CD14-positive monocyte (primary cell): ENCODE data around the gene TMOD1. TPM values are rescaled to one million over a fixed set of nuclear protein-coding genes. Genes with fewer than 3 reads are reported as not detected.
A peak's percentile ranks its signal among the peaks of the same experiment; 100 is the strongest.
"Not testable (repeated sequence)": the region's sequence is repeated elsewhere in the genome, so short reads cannot be mapped to it uniquely, and the experiment has no call there.

Source experiments
- DNase-seq, 3 donors: peaks; one replicate each; pipeline ENCODE4 v3.0.0-alpha.2; 2011 to 2022
- H2AFZ ChIP-seq: 2 replicates; pipeline ENCODE4 v1.6.0; 2012; ENCODE audit warnings: mild to moderate bottlenecking, low read depth, low read length, inconsistent platforms; ENCODE audit not compliant: insufficient read depth, poor library complexity, severe bottlenecking
- H3K27ac ChIP-seq, 2 donors: 1 replicate in 1 of 2; 2 replicates in 1 of 2; pipeline ENCODE4 v1.5.1; 2012 to 2013; ENCODE audit warnings: low read length in 2 of 2, control low read depth in 1 of 2, inconsistent platforms in 1 of 2, low read depth in 1 of 2, mild to moderate bottlenecking in 1 of 2
- H3K27me3 ChIP-seq, 2 donors: one replicate each; pipeline versions ENCODE4 v1.6.0 to v1.6.1; 2011 to 2013; ENCODE audit warnings: low read length in 2 of 2; ENCODE audit not compliant: control insufficient read depth in 2 of 2, insufficient read depth in 2 of 2
- H3K36me3 ChIP-seq, 2 donors: replicated peaks in 1 of 2; 1 replicate in 1 of 2; 2 replicates in 1 of 2; pipeline versions ENCODE4 v1.5.1 to v1.6.1; 2012 to 2013; ENCODE audit warnings: low read length in 2 of 2, control low read depth in 1 of 2, inconsistent platforms in 1 of 2, mild to moderate bottlenecking in 1 of 2; ENCODE audit not compliant: insufficient read depth in 2 of 2, control insufficient read depth in 1 of 2
- H3K4me1 ChIP-seq, 2 donors: 1 replicate in 1 of 2; 2 replicates in 1 of 2; pipeline versions ENCODE4 v1.5.1 to v1.6.1; 2012 to 2013; ENCODE audit warnings: low read length in 2 of 2, control low read depth in 1 of 2, inconsistent platforms in 1 of 2, mild to moderate bottlenecking in 1 of 2, moderate library complexity in 1 of 2; ENCODE audit not compliant: insufficient read depth in 2 of 2, control insufficient read depth in 1 of 2
- H3K4me2 ChIP-seq: replicated peaks from 2 replicates; pipeline ENCODE3; 2012; ENCODE audit warnings: low read length, moderate library complexity, mild to moderate bottlenecking; ENCODE audit not compliant: poor library complexity, severe bottlenecking; ENCODE audit errors: extremely low read depth
- H3K4me3 ChIP-seq, 3 experiments: fragments of 200-600 bp in 1 of 3; sonication (generic) in 1 of 3; replicated peaks in 1 of 3; 1 replicate in 2 of 3; 2 replicates in 1 of 3; pipeline ENCODE4 v1.5.1; 2011 to 2013; ENCODE audit warnings: low read length in 3 of 3, mild to moderate bottlenecking in 3 of 3, control low read depth in 2 of 3, low read depth in 2 of 3, inconsistent platforms in 1 of 3, moderate library complexity in 1 of 3
- H3K79me2 ChIP-seq: 2 replicates; pipeline ENCODE4 v1.6.0; 2012; ENCODE audit warnings: mild to moderate bottlenecking, control low read depth, inconsistent platforms, low read length, moderate library complexity; ENCODE audit not compliant: insufficient read depth
- H3K9ac ChIP-seq: 2 replicates; pipeline ENCODE4 v1.6.0; 2017; ENCODE audit warnings: low read length, mild to moderate bottlenecking; ENCODE audit not compliant: insufficient read depth, poor library complexity, severe bottlenecking
- H3K9me3 ChIP-seq, 2 donors: replicated peaks in 1 of 2; 1 replicate in 1 of 2; 2 replicates in 1 of 2; pipeline versions ENCODE4 v1.5.1 to v1.6.1; 2012 to 2013; ENCODE audit warnings: low read length in 2 of 2, control low read depth in 1 of 2; ENCODE audit not compliant: control insufficient read depth in 1 of 2, insufficient read depth in 1 of 2
- H4K20me1 ChIP-seq: 2 replicates; pipeline ENCODE4 v1.6.0; 2012; ENCODE audit warnings: mild to moderate bottlenecking, low read length, control low read depth, moderate library complexity; ENCODE audit not compliant: insufficient read depth
- H3K27ac Mint-ChIP-seq, 7 donors: one replicate each; pipeline ENCODE4 v1.8.0; 2020; ENCODE audit warnings: mild to moderate bottlenecking in 7 of 7, mixed read lengths in 7 of 7, moderate library complexity in 6 of 7, inconsistent platforms in 2 of 7
- H3K27me3 Mint-ChIP-seq, 3 donors: one replicate each; pipeline ENCODE4 v1.8.0; 2021 to 2022; ENCODE audit warnings: low read depth in 3 of 3, mild to moderate bottlenecking in 3 of 3, mixed read lengths in 3 of 3, moderate library complexity in 3 of 3, inconsistent platforms in 1 of 3
- H3K36me3 Mint-ChIP-seq, 2 donors: one replicate each; pipeline ENCODE4 v1.8.0; 2020; ENCODE audit warnings: mixed read lengths in 2 of 2, inconsistent platforms in 1 of 2, mild to moderate bottlenecking in 1 of 2
- H3K4me1 Mint-ChIP-seq: one replicate; pipeline ENCODE4 v1.8.0; 2020; ENCODE audit warnings: mild to moderate bottlenecking, mixed read lengths
- H3K4me3 Mint-ChIP-seq, 2 donors: one replicate each; pipeline ENCODE4 v1.8.0; 2020; ENCODE audit warnings: mild to moderate bottlenecking in 2 of 2, mixed read lengths in 2 of 2, moderate library complexity in 1 of 2
- H3K9me3 Mint-ChIP-seq, 7 donors: one replicate each; pipeline ENCODE4 v1.8.0; 2020 to 2022; ENCODE audit warnings: mixed read lengths in 7 of 7, mild to moderate bottlenecking in 6 of 7, moderate library complexity in 6 of 7, inconsistent platforms in 2 of 7
- CTCF ChIP-seq: fragments of 200-600 bp; IDR thresholded peaks from one replicate; pipeline ENCODE4 v1.8.0; 2022; ENCODE audit warnings: antibody characterized with exemption, mild to moderate bottlenecking
- WGBS: methylation state at CpG from one replicate; pipeline ENCODE4 v1.1.5; 2013; ENCODE audit warnings: missing lambda C conversion rate; ENCODE audit not compliant: insufficient coverage; 5-methylcytosine and 5-hydroxymethylcytosine counted together
- intact Hi-C, 2 donors: fragments of 100-400 bp; cut with micrococcal nuclease; formaldehyde crosslinking; loops; one replicate each; pipeline versions ENCODE4 v1.15.0 to v1.15.1; 2023
- polyA minus RNA-seq: library from RNA; depleted of rRNA, polyadenylated mRNA; stranded (reverse); fragments of >200 nt; gene quantifications from 2 replicates; pipeline ENCODE4 v1.2.3, GENCODE V29; 2012
- polyA plus RNA-seq, 3 donors: library from polyadenylated mRNA; depleted of rRNA in 1 of 3; unstranded in 2 of 3; stranded (reverse) in 1 of 3; fragments of 300-500 nt in 2 of 3; fragments of >200 nt in 1 of 3; fragmentation: Illumina TruSeq in 2 of 3; gene quantifications; 1 replicate in 2 of 3; 2 replicates in 1 of 3; pipeline ENCODE4 v1.2.3, GENCODE V29; 2012 to 2021
- total RNA-seq, 12 experiments: library from RNA in 1 of 12; stranded (reverse) in 1 of 12; fragments of 120-200 nt in 1 of 12; gene quantifications; one replicate each; pipeline ENCODE4 v1.2.4 and lab custom pipeline; 2013 to 2026; ENCODE audit warnings: mixed read lengths in 6 of 12, inconsistent platforms in 1 of 12

TMOD1 gene
- 0.60 TPM for total RNA-seq (2013)
- under 1 TPM; 0.09 to 0.81 (median 0.59) TPM for polyA plus RNA-seq
- 0.14 and 0.24 TPM in 2 replicates for polyA minus RNA-seq
- 0.31 to 2.4 (median 0.96) reads per million in 11 experiments for total RNA-seq (lab: John Stamatoyannopoulos, UW)

DNA sequence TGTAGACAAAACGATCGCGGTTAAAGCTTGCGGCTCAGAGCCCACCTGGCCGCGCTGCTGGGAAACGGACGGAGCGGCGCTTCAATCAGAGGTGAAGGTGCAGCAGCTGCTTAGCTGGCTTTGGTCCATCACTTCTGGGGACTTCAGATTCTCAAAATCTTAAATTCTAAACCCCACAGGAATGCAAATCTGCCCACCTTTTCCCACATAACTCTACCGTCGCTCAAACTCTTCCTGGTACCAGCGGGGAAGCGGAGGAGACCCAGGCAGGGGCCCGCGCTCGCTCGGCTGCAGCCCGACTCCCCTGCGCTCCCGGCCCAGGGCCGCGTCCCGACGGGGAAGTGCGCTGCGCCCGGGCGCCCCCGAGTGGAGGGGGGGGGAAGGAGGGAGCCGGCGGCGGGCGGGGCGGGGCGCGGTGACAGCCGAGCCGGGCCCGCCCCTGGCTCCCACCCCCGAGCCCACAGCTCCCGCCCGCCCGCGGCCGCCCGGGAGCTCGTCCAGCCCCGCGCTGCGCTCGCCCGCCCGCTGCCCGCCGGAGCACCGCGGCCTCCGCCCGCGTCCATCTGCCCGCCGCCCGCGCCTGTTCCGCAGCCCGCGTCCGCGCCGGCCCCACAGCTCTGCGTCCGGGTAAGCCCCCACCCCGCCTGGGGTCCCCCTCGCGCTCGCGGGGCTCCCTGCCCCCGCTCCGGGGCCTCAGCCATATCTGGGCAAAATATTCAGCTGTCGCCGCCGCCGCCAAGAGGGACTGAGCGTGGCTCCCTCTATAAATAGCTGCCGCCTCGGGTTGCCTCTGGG lies at the start of gene TMOD1:
TSS of gene TMOD1 (plus strand) at position 490 of the 795 bp plus-strand sequence. CDS start 22,523 bp downstream, outside the sequence.
- Histone ChIP-seq H3K27me3 (peaks cover 50 to 63% of the 10 kb centered on the region in 2 donors), H2AFZ (peak within 1 kb of the TSS; percentile 85), H3K4me2 (peak within 1 kb of the TSS; percentile 97), H3K9me3 (peaks cover 0 to 17% of the 10 kb centered on the region in 2 donors), H3K79me2 (no peaks in the 10 kb centered on the region), H4K20me1 (no peaks in the 10 kb centered on the region), H3K9ac (peak within 1 kb of the TSS; percentile 51), H3K27ac (no peak within 1 kb of the TSS), H3K4me3 (peak within 1 kb of the TSS; percentile 34 to 79 (median 61)), H3K4me1 (peaks cover 17 to 22% of the 10 kb centered on the region in 2 donors), H3K36me3 (peaks cover 7% of the 10 kb centered on the region in 2 donors)
- Mint-ChIP-seq H3K4me1 (peaks cover 22% of the 10 kb centered on the region), H3K4me3 (peak within 1 kb of the TSS; percentile 79 to 93), H3K9me3 (peaks cover 0 to 28% (median 21%) of the 10 kb centered on the region in 7 donors), H3K36me3 (peaks cover 19 to 21% of the 10 kb centered on the region in 2 donors), H3K27ac (peak within 1 kb of the TSS in 1 of 7 donors; percentile 48), H3K27me3 (peaks cover 60 to 65% (median 61%) of the 10 kb centered on the region in 3 donors)
- peak; percentile 24 for TF ChIP-seq CTCF
- DNase-seq: peak; percentile 29 to 53 (median 30)
- intact Hi-C loops: no loop called here
- under 1% methylated on average over 71 of the region's 87 CpGs for WGBS

GRCh38 chr9:97453573-97453972 lies 47.9 kb upstream of the TMOD1 start:
- H3K4me2 ChIP-seq, H3K9me3 ChIP-seq, DNase-seq, intact Hi-C loops, H2AFZ ChIP-seq, H4K20me1 ChIP-seq, H3K27me3 Mint-ChIP-seq, H3K9ac ChIP-seq, H3K4me3 ChIP-seq, H3K4me3 Mint-ChIP-seq, H3K27me3 ChIP-seq: not testable (repeated sequence)
- H3K4me1 ChIP-seq: peaks cover 12 to 13% of the 10 kb centered on the region in 2 donors
- peak overlapping the region in 1 of 2 donors; percentile 43 for H3K27ac ChIP-seq
- peaks cover 30% of the 10 kb centered on the region for H3K79me2 ChIP-seq
- Mint-ChIP-seq H3K36me3 (peaks cover 39 to 53% of the 10 kb centered on the region in 2 donors), H3K27ac (peak overlapping the region in 5 of 7 donors; percentile 3 to 79 (median 32)), H3K9me3 (peaks cover 0 to 16% (median 4%) of the 10 kb centered on the region in 7 donors), H3K4me1 (peaks cover 24% of the 10 kb centered on the region)
- peaks cover 10 to 31% of the 10 kb centered on the region in 2 donors for H3K36me3 ChIP-seq
- 8% methylated on average over 2 of the region's 3 CpGs for WGBS

DNA sequence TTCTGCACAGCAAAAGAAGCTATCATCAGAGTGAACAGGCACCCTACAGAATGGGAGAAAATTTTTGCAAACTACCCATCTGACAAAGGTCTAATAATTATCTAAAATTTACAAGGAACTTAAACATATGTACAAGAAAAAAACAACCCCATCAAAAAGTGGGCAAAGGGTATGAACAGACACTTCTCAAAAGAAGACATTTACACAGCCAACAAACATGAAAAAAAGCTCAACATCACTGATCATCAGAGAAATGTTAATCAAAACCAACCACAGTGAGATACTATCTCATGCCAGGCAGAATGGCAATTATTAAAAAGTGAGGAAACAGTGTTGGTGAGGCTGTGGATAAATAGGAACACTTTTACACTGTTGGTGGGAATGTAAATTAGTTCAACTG lies 44.6 kb upstream of the TMOD1 start:
- H3K9me3 ChIP-seq, H3K27me3 Mint-ChIP-seq, H3K27ac Mint-ChIP-seq, H3K27ac ChIP-seq, H3K4me3 Mint-ChIP-seq, H3K79me2 ChIP-seq, H4K20me1 ChIP-seq, H2AFZ ChIP-seq, intact Hi-C loops, H3K4me2 ChIP-seq, H3K9ac ChIP-seq, H3K4me3 ChIP-seq, H3K27me3 ChIP-seq, DNase-seq: not testable (repeated sequence)
- Mint-ChIP-seq H3K36me3 (peaks cover 31 to 47% of the 10 kb centered on the region in 2 donors), H3K4me1 (peaks cover 28% of the 10 kb centered on the region), H3K9me3 (peaks cover 0 to 16% (median 4%) of the 10 kb centered on the region in 7 donors)
- peaks cover 12 to 13% of the 10 kb centered on the region in 2 donors for H3K4me1 ChIP-seq
- H3K36me3 ChIP-seq: peaks cover 10 to 21% of the 10 kb centered on the region in 2 donors
